OCI-LY7 (cell line): Measurements from ENCODE around the gene SPEM2. TPM values are rescaled to one million over a fixed set of nuclear protein-coding genes. Genes with fewer than 3 reads are reported as not detected.

Experiments used
- BruUV-seq: library from RNA; stranded (reverse); fragments of 400-500 nt; replicated peaks from 2 replicates; lab custom pipeline; 2021; lab: Mats Ljungman, UMichigan
- CTCF ChIA-PET: fragments of 300-600 bp; sonication (Branson Sonifier 250); formaldehyde crosslinking; loops from one replicate; lab custom pipeline; 2022; ENCODE audit warnings: antibody characterized with exemption; ENCODE audit not compliant: unreplicated experiment; lab: Charles Lee
- POLR2A ChIA-PET: fragments of 300-600 bp; sonication (Branson Sonifier 250); formaldehyde crosslinking; loops from one replicate; lab custom pipeline; 2022; ENCODE audit warnings: antibody characterized with exemption; lab: Charles Lee
- DNase-seq: peaks from one replicate; pipeline ENCODE4 v3.0.0-alpha.2; 2015; ENCODE audit warnings: low spot score
- H2AFZ ChIP-seq: fragments of 200-600 bp; sonication (generic), shearing (Covaris generic); 2 replicates; pipeline ENCODE4 v1.6.1; 2014; ENCODE audit warnings: mild to moderate bottlenecking, antibody characterized with exemption, low read length, moderate library complexity
- H3K27ac ChIP-seq: fragments of 200-600 bp; sonication (generic); 2 replicates; pipeline ENCODE4 v1.5.1; 2014; ENCODE audit warnings: mixed run types, low read depth, mild to moderate bottlenecking, moderate library complexity, low read length, inconsistent platforms; ENCODE audit not compliant: poor library complexity, severe bottlenecking
- H3K36me3 ChIP-seq: fragments of 200-600 bp; sonication (generic); 2 replicates; pipeline ENCODE4 v1.6.1; 2014; ENCODE audit warnings: mild to moderate bottlenecking, antibody characterized with exemption, low read length, moderate library complexity, mixed read lengths; ENCODE audit not compliant: insufficient read depth
- H3K4me1 ChIP-seq: fragments of 200-600 bp; sonication (generic); 2 replicates; pipeline ENCODE4 v1.5.1; 2014; ENCODE audit warnings: mild to moderate bottlenecking, low read length; ENCODE audit not compliant: insufficient read depth, poor library complexity, severe bottlenecking
- H3K4me2 ChIP-seq: fragments of 200-600 bp; sonication (generic); 2 replicates; pipeline ENCODE4 v1.6.1; 2014; ENCODE audit warnings: mild to moderate bottlenecking, low read length
- H3K4me3 ChIP-seq: fragments of 200-600 bp; sonication (generic); 2 replicates; pipeline ENCODE4 v1.5.1; 2014; ENCODE audit warnings: mild to moderate bottlenecking, low read depth, low read length; ENCODE audit not compliant: poor library complexity, severe bottlenecking
- H3K79me2 ChIP-seq: fragments of 200-600 bp; sonication (generic); 2 replicates; pipeline ENCODE4 v1.6.1; 2016; ENCODE audit warnings: low read depth, mild to moderate bottlenecking, low read length, moderate library complexity, mixed read lengths; ENCODE audit not compliant: insufficient read depth
- H3K9me2 ChIP-seq: fragments of 200-600 bp; sonication (generic); 2 replicates; pipeline ENCODE4 v1.6.1; 2016; ENCODE audit warnings: mild to moderate bottlenecking, low read length, mixed read lengths; ENCODE audit not compliant: insufficient read depth
- H3K9me3 ChIP-seq: fragments of 200-600 bp; sonication (generic); 2 replicates; pipeline ENCODE4 v1.6.1; 2014; ENCODE audit warnings: mild to moderate bottlenecking, mixed run types, low read length, mixed read lengths
- H4K20me1 ChIP-seq: fragments of 200-600 bp; sonication (generic); 2 replicates; pipeline ENCODE4 v1.6.1; 2014; ENCODE audit warnings: mild to moderate bottlenecking, antibody characterized with exemption, low read length, moderate library complexity, mixed read lengths; ENCODE audit not compliant: insufficient read depth
- EZH2phosphoT487 ChIP-seq: fragments of 200-600 bp; sonication (generic); IDR thresholded peaks from 2 replicates; pipeline ENCODE4 v1.6.1; 2018; ENCODE audit warnings: low read depth, borderline replicate concordance, mild to moderate bottlenecking, mixed run types, antibody characterized with exemption, low read length, moderate library complexity, mixed read lengths
- intact Hi-C: fragments of 100-400 bp; cut with micrococcal nuclease; formaldehyde crosslinking; loops from one replicate; pipeline ENCODE4 v1.10.0; 2022; ENCODE audit not compliant: unreplicated experiment
- total RNA-seq, 2 experiments: library from RNA; depleted of rRNA in 1 of 2; stranded (reverse); fragments of >200 nt in 1 of 2; shearing (Covaris generic) in 1 of 2; gene quantifications; 2 replicates each; pipeline ENCODE4 v1.2.3, GENCODE V29; 2014 to 2022
- TF ChIP-seq, protein P1 (sequence below): fragments of 200-600 bp; sonication (generic); conservative IDR thresholded peaks from 2 replicates; pipeline ENCODE4 v1.5.1; 2014; ENCODE audit warnings: mild to moderate bottlenecking, antibody characterized with exemption, low read length, moderate library complexity, mixed read lengths

SPEM2 gene
- total RNA-seq, 2 experiments from 2014 or later = not detected

DNA sequence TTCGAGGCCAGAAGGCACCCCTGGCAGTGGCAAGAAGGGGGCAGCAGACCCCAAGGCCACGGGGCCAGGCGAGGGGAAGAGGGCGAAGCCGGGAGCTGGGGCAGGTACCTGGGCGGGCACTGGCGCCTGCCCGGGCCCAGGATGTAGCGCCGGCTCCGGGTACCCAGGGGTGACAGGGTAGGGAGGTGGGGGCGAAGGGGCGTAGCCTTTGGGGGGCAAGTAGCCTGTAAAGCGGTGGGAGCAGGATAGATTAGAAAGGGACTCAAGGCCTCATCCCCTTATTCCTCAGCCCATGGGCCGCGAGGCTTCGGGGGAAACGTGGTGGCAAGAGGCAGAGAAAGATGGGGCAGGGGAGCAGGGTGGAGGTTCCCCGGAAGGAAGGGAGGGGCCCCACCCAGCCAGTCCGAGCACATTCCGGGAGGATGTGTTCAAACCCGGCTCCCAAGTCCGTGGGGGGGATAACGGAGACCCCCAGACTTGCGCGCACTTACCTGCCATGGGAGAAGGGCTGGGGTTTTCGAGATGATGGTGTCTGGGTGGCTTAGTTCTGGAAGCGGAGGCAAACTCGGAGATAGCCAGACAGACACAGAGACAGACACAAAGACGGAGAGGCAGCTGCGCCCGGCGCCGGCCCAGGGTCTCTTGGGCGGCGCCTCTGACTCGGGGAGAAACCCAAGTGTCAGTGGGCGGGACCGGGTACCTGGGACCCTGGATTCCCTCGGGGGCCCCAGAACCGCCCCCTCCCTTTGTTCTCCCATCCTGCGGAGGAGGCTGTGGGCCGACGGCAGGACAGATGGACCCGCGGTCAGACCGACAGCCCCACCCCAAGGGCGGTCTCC lies 31.6 kb upstream of the SPEM2 start:
- no peak for TF ChIP-seq EZH2phosphoT487
- TF ChIP-seq, protein P1, sequence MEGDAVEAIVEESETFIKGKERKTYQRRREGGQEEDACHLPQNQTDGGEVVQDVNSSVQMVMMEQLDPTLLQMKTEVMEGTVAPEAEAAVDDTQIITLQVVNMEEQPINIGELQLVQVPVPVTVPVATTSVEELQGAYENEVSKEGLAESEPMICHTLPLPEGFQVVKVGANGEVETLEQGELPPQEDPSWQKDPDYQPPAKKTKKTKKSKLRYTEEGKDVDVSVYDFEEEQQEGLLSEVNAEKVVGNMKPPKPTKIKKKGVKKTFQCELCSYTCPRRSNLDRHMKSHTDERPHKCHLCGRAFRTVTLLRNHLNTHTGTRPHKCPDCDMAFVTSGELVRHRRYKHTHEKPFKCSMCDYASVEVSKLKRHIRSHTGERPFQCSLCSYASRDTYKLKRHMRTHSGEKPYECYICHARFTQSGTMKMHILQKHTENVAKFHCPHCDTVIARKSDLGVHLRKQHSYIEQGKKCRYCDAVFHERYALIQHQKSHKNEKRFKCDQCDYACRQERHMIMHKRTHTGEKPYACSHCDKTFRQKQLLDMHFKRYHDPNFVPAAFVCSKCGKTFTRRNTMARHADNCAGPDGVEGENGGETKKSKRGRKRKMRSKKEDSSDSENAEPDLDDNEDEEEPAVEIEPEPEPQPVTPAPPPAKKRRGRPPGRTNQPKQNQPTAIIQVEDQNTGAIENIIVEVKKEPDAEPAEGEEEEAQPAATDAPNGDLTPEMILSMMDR = no peak
- DNase-seq = peak; percentile 69
- Histone ChIP-seq H3K4me1 (peaks cover 9% of the 10 kb centered on the region), H3K9me3 (no peaks in the 10 kb centered on the region), H3K9me2 (no peaks in the 10 kb centered on the region), H4K20me1 (no peaks in the 10 kb centered on the region), H3K36me3 (peaks cover 12% of the 10 kb centered on the region; the same call in 1 of the 2 replicates), H3K79me2 (no peaks in the 10 kb centered on the region), H2AFZ (peak overlapping the region; percentile 63; the same call in 1 of the 2 replicates), H3K27ac (peak overlapping the region; percentile 9), H3K4me3 (peak overlapping the region; percentile 72), H3K4me2 (peak overlapping the region; percentile 80)
- intact Hi-C loops = no loop called here
- ChIA-PET CTCF (interaction anchor here (0.6 kb wide), 1 partner anchor 38 kb away, joined by 3 read pairs; no protein-coding TSS in a partner anchor), POLR2A (interaction anchor here (0.6 to 1.0 kb wide), 4 partner anchors 9 to 272 kb away, joined by 3 to 7 read pairs (median 3); partner anchors contain the start of gene TMEM256)
- no TSS peak for BruUV-seq

DNA sequence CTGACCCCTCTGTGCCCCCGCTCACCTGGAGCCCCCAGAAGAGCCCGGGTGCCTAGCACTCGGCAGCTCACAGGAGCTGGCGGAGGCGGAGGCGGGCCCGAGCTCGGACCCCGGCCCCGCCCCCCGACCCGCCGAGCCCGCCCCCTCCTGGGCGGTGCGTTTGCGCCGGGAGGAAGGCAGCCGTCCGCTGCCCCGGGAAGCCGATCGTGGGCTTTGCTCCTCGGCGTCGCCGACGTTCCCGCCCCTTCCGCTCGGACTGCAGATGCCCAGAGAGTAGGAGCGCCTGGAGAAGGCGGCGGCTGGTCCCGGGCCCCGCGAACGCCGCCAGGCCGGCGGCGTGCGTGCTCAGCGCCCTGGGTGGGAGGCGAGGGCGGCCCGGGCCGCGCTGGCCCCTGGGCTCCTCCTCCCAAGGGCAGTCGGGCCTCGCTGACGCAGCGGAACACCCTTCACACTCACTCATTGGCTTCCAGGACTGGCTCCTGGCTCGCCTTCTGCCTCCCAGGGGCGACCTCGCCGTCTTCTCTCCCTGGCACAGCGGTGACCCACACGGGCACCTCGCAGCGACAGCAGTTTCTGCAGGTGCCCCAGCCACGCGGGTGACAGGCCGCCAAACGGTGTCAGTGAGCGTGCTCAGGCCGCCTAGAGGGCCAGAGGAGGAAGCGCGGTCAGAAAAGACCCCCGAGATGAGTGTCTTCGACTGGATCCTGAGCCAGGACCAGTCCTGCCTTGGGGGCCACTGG lies 30.8 kb upstream of the SPEM2 start, which contains the start of gene PLSCR3:
PLSCR3 (minus strand) TSS at position 74 of the 740 bp plus-strand sequence. CDS start 415 bp downstream, outside the sequence.
- Histone ChIP-seq H3K9me3 (no peaks in the 10 kb centered on the region), H3K4me2 (peak within 1 kb of the TSS; percentile 80), H3K79me2 (no peaks in the 10 kb centered on the region), H3K36me3 (peaks cover 12% of the 10 kb centered on the region; the same call in 1 of the 2 replicates), H3K9me2 (no peaks in the 10 kb centered on the region), H3K27ac (peak within 1 kb of the TSS; percentile 9), H3K4me1 (peaks cover 9% of the 10 kb centered on the region), H4K20me1 (no peaks in the 10 kb centered on the region), H3K4me3 (peak within 1 kb of the TSS; percentile 72), H2AFZ (peak within 1 kb of the TSS; percentile 63)
- ChIA-PET CTCF (interaction anchor here (0.6 kb wide), 1 partner anchor 39 kb away, joined by 3 read pairs; no protein-coding TSS in a partner anchor), POLR2A (interaction anchor here (0.6 to 1.0 kb wide), 3 partner anchors 9 to 271 kb away, joined by 3 to 7 read pairs (median 3); partner anchors contain the start of gene TMEM256)
- BruUV-seq = no TSS peak
- intact Hi-C loops = no loop called here
- TF ChIP-seq, protein P1 = no peak; the same call in 1 of the 2 replicates
- no peak for TF ChIP-seq EZH2phosphoT487
- peak; percentile 85 for DNase-seq
